Esophagus muscularis mucosa (tissue), 4 donors: ENCODE measurements around the gene BRCA2. TPM values are rescaled to one million over a fixed set of nuclear protein-coding genes. Genes with fewer than 3 reads are reported as not detected.

Source experiments
- DNase-seq: peaks from one replicate; pipeline ENCODE4 v3.0.0-alpha.2; 2017; ENCODE audit errors: extremely low spot score
- H3K27ac ChIP-seq, 4 donors: fragments of 200-600 bp; sonication (generic); replicated peaks in 1 of 4; 1 replicate in 3 of 4; 2 replicates in 1 of 4; pipeline ENCODE4 v1.5.1; 2016 to 2019; ENCODE audit warnings: mild to moderate bottlenecking in 1 of 4
- H3K27me3 ChIP-seq, 4 donors: fragments of 200-600 bp; sonication (generic); one replicate each; pipeline versions ENCODE4 v1.5.1 to v1.6.0; 2016 to 2019
- H3K36me3 ChIP-seq, 4 donors: fragments of 200-600 bp; sonication (generic); one replicate each; pipeline ENCODE4 v1.5.1; 2016 to 2019
- H3K4me1 ChIP-seq, 4 donors: fragments of 200-600 bp; sonication (generic); one replicate each; pipeline ENCODE4 v1.5.1; 2016 to 2019
- H3K4me3 ChIP-seq, 4 donors: fragments of 200-600 bp; sonication (generic); 1 replicate in 2 of 4; 2 replicates in 2 of 4; pipeline ENCODE4 v1.5.1; 2016 to 2019; ENCODE audit warnings: mild to moderate bottlenecking in 4 of 4, moderate library complexity in 1 of 4
- H3K9me3 ChIP-seq, 4 donors: fragments of 200-600 bp; sonication (generic); 1 replicate in 3 of 4; 2 replicates in 1 of 4; pipeline ENCODE4 v1.5.1; 2016 to 2019
- CTCF ChIP-seq, 3 experiments: fragments of 200-600 bp in 2 of 3; fragments of 450-650 bp in 1 of 3; sonication (generic) in 2 of 3; IDR thresholded peaks; one replicate each; pipeline ENCODE4 v1.5.1; 2017 to 2019; ENCODE audit warnings: antibody characterized with exemption in 3 of 3, mild to moderate bottlenecking in 2 of 3, moderate library complexity in 1 of 3
- EP300 ChIP-seq: sonication (generic); formaldehyde crosslinking; IDR thresholded peaks from one replicate; pipeline ENCODE4 v1.6.1; 2017; ENCODE audit warnings: antibody characterized with exemption
- POLR2A ChIP-seq: fragments of 450-650 bp; IDR thresholded peaks from one replicate; pipeline ENCODE4 v1.6.1; 2017; ENCODE audit warnings: antibody characterized with exemption, moderate library complexity, mild to moderate bottlenecking, low read depth
- POLR2AphosphoS5 ChIP-seq, 2 donors: sonication (generic); formaldehyde crosslinking; IDR thresholded peaks; one replicate each; pipeline ENCODE4 v1.6.1; 2017; ENCODE audit warnings: antibody characterized with exemption in 2 of 2
- WGBS: methylation state at CpG from one replicate; pipeline ENCODE4 v1.1.5; 2018; 5-methylcytosine and 5-hydroxymethylcytosine counted together
- intact Hi-C: fragments of 100-400 bp; cut with DNase I; formaldehyde crosslinking; loops from one replicate; pipeline ENCODE4 v1.15.1; 2023
- total RNA-seq, 4 donors: library from RNA; depleted of rRNA; stranded (reverse); fragments of >200 nt; gene quantifications; one replicate each; pipeline versions ENCODE4 v1.1.0 to v1.2.1, GENCODE V29; 2016

Gene BRCA2
- total RNA-seq, 4 donors from 2014 or later = 0.32 to 0.83 (median 0.38) TPM

- H3K36me3 ChIP-seq = peaks cover 36 to 95% (median 76%) of the 10 kb centered on the region in 4 donors
- no peak for DNase-seq
- intact Hi-C loops = no loop called here
- WGBS = 80% methylated on average over 4 of the region's 4 CpGs
- H3K4me3 ChIP-seq = no peak overlapping the region
- H3K4me1 ChIP-seq = peaks cover 7 to 11% (median 9%) of the 10 kb centered on the region in 4 donors
- TF ChIP-seq CTCF (IDR thresholded peaks at IDR 0.05) (no peak), POLR2AphosphoS5 (IDR thresholded peaks at IDR 0.05) (no peak), POLR2A (no peak), EP300 (no peak)
- H3K9me3 ChIP-seq = no peaks in the 10 kb centered on the region
- H3K27me3 ChIP-seq = no peaks in the 10 kb centered on the region
- peak overlapping the region in 2 of 4 donors; percentile 6 to 45 for H3K27ac ChIP-seq
These were observed 43.2 kb upstream of the BRCA2 start for GRCh38 chr13:32272021-32272683.

GRCh38 chr13:32277839-32278238 is 37.5 kb upstream of the BRCA2 start:
- 100% methylated on average over 1 of the region's 1 CpG for WGBS
- intact Hi-C loops = no loop called here
- H3K27ac ChIP-seq = no peak overlapping the region

GRCh38 chr13:32278426-32278825 is 36.9 kb upstream of the BRCA2 start:
- WGBS = 83% methylated on average over 3 of the region's 3 CpGs
- TF ChIP-seq EP300 (no peak), POLR2AphosphoS5 (IDR thresholded peaks at IDR 0.05) (no peak), POLR2A (no peak), CTCF (IDR thresholded peaks at IDR 0.05) (no peak)
- Histone ChIP-seq H3K4me3 (no peak overlapping the region), H3K36me3 (peaks cover 41 to 97% (median 70%) of the 10 kb centered on the region in 4 donors), H3K9me3 (no peaks in the 10 kb centered on the region), H3K4me1 (peaks cover 4 to 13% (median 7%) of the 10 kb centered on the region in 4 donors), H3K27me3 (no peaks in the 10 kb centered on the region), H3K27ac (no peak overlapping the region)
- no peak for DNase-seq
- intact Hi-C loops = no loop called here

More at GRCh38 chr13:32277839-32278238, 37.5 kb upstream of the BRCA2 start:
- H3K4me3 ChIP-seq = no peak overlapping the region
- peaks cover 41 to 97% (median 73%) of the 10 kb centered on the region in 4 donors for H3K36me3 ChIP-seq
- no peaks in the 10 kb centered on the region for H3K27me3 ChIP-seq
- DNase-seq = no peak
- peaks cover 2 to 7% (median 5%) of the 10 kb centered on the region in 4 donors for H3K4me1 ChIP-seq
- TF ChIP-seq POLR2AphosphoS5 (IDR thresholded peaks at IDR 0.05) (no peak), EP300 (no peak), POLR2A (no peak), CTCF (IDR thresholded peaks at IDR 0.05) (no peak)
- H3K9me3 ChIP-seq = no peaks in the 10 kb centered on the region

DNA sequence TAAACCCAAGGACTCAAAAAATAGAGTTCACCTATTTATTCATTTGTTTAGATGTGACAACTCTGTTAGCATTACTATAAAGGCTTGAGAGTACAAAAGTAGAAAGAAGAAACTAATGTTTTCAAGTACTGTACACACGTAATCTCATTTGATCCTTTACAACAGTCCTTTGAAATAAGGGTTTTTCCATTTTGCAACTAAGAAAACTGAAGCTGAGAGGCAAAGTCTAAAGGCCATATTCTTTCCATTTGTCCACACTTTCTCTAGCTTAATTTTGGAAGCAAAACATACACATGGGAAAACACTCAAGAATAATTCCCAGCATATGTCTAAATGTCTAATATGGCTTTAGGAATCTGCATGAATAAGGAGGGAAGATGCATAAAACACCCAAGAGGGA is 34.2 kb upstream of the BRCA2 start:
- Histone ChIP-seq H3K36me3 (peaks cover 31 to 77% (median 51%) of the 10 kb centered on the region in 4 donors), H3K4me3 (no peak overlapping the region), H3K27me3 (no peaks in the 10 kb centered on the region), H3K4me1 (peaks cover 27 to 40% (median 32%) of the 10 kb centered on the region in 4 donors), H3K9me3 (no peaks in the 10 kb centered on the region), H3K27ac (no peak overlapping the region)
- TF ChIP-seq CTCF (IDR thresholded peaks at IDR 0.05) (no peak), POLR2AphosphoS5 (IDR thresholded peaks at IDR 0.05) (no peak), POLR2A (no peak), EP300 (no peak)
- intact Hi-C loops = no loop called here
- no peak for DNase-seq
- WGBS = 76% methylated on average over 1 of the region's 1 CpG
